Measurements from ENCODE around the gene RTL1.

RTL1 gene

DNA sequence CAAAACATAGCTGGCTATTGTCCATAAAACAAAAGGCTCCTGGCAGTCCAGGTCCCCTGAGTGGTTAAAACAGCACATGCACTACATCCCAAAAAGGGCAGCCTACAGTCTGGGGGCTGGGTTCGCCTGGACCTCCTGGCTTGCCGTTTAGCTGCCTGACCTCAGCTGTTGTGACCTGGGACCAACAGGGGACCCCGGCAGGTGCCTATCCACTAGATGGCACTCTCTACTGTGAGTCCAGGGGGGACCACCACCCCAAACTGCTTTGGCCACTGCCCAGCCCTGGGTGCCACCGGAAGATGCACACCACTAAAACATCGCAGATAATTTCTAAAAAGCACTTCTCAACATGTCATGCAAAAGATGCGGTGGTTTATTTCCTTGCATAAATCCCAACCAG, 2.9 kb upstream of the RTL1 start:
- Histone ChIP-seq H3K27me3 (ENCODE audit: control insufficient read depth in 5 of 5, insufficient read depth in 4 of 5, low read length in 5 of 5) (peaks cover 11 to 41% (median 32%) of the 10 kb centered on the region in 5 donors), H3K4me1 (ENCODE audit: control insufficient read depth in 5 of 5, insufficient read depth in 5 of 5, low read length in 5 of 5) (no peaks in the 10 kb centered on the region), H3K9me3 (ENCODE audit: control insufficient read depth in 5 of 5, low read length in 5 of 5) (peaks cover 0 to 6% (median 3%) of the 10 kb centered on the region in 5 donors), H3K36me3 (ENCODE audit: control insufficient read depth in 5 of 5, insufficient read depth in 5 of 5, low read length in 5 of 5) (peaks cover 0 to 2% (median 0%) of the 10 kb centered on the region in 5 donors), H3K27ac (ENCODE audit: low read depth, low read length) (no peak overlapping the region), H3K4me3 (ENCODE audit: low read depth in 1 of 5, low read length in 5 of 5) (no peak overlapping the region), H3K9ac (ENCODE audit: low read length in 5 of 5) (no peak overlapping the region)

DNA sequence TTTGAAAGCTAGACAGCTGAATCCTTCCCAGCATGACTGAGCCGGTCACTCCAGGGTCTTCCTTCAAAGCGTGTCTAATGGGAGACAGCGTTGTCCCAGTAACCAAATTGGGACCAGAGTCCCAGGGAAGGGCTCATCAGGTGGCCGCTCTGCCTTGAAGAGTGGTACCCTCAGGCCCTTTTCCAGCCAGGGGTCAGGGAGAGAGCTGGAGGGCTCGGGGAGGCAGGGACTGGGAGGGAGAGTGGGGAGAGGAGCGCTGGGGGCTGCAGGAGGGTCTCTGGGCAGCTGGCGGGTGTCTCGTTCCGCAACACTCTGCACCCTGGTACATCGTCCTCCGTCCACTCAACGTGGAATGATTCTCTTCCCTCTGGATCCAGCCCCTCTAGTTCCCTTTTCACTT, 1.6 kb upstream of the RTL1 start:
- H3K27me3 ChIP-seq (ENCODE audit: control insufficient read depth in 5 of 5, insufficient read depth in 4 of 5, low read length in 5 of 5) = peaks cover 18 to 50% (median 35%) of the 10 kb centered on the region in 5 donors
- H3K4me1 ChIP-seq (ENCODE audit: control insufficient read depth in 5 of 5, insufficient read depth in 5 of 5, low read length in 5 of 5) = peaks cover 0 to 10% (median 8%) of the 10 kb centered on the region in 5 donors
- H3K9me3 ChIP-seq (ENCODE audit: control insufficient read depth in 5 of 5, low read length in 5 of 5) = peaks cover 0 to 6% (median 3%) of the 10 kb centered on the region in 5 donors
- no peak overlapping the region for H3K9ac ChIP-seq (ENCODE audit: low read length in 5 of 5)
- H3K4me3 ChIP-seq (ENCODE audit: low read depth in 1 of 5, low read length in 5 of 5) = no peak overlapping the region
- H3K27ac ChIP-seq (ENCODE audit: low read depth, low read length) = no peak overlapping the region
- peaks cover 0 to 2% (median 0%) of the 10 kb centered on the region in 5 donors for H3K36me3 ChIP-seq (ENCODE audit: control insufficient read depth in 5 of 5, insufficient read depth in 5 of 5, low read length in 5 of 5)

- Histone ChIP-seq H3K36me3 (ENCODE audit: control insufficient read depth in 5 of 5, insufficient read depth in 5 of 5, low read length in 5 of 5) (peaks cover 0 to 2% (median 0%) of the 10 kb centered on the region in 5 donors), H3K4me1 (ENCODE audit: control insufficient read depth in 5 of 5, insufficient read depth in 5 of 5, low read length in 5 of 5) (peaks cover 0 to 16% (median 15%) of the 10 kb centered on the region in 5 donors), H3K27me3 (ENCODE audit: control insufficient read depth in 5 of 5, insufficient read depth in 4 of 5, low read length in 5 of 5) (peaks cover 18 to 54% (median 35%) of the 10 kb centered on the region in 5 donors), H3K27ac (ENCODE audit: low read depth, low read length) (no peak overlapping the region), H3K9me3 (ENCODE audit: control insufficient read depth in 5 of 5, low read length in 5 of 5) (peaks cover 0 to 6% (median 3%) of the 10 kb centered on the region in 5 donors), H3K9ac (ENCODE audit: low read length in 5 of 5) (no peak overlapping the region), H3K4me3 (ENCODE audit: low read depth in 1 of 5, low read length in 5 of 5) (no peak overlapping the region)
These were observed 975 bp upstream of the RTL1 start for GRCh38 chr14:100904307-100905087.

DNA sequence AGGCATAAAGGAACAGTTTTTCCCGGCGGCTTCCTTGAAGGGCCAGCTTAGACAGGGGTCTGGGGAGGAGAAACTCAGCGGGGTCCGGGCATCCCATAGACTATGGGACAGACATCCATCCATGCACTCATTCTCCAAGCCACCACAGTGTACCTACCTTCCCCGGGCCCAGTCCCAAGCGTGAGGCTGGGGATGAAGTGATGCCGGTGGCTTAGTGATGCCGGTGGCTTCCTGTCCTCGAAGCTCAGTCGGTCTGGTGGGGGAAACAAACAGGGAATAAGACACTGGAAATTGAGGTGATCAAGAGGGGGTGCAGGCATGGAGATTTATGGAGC, 421 bp downstream of the RTL1 start:
- Histone ChIP-seq H3K27ac (ENCODE audit: low read depth, low read length) (no peak overlapping the region), H3K9me3 (ENCODE audit: control insufficient read depth in 5 of 5, low read length in 5 of 5) (peaks cover 0 to 6% (median 3%) of the 10 kb centered on the region in 5 donors), H3K9ac (ENCODE audit: low read length in 5 of 5) (no peak overlapping the region), H3K36me3 (ENCODE audit: control insufficient read depth in 5 of 5, insufficient read depth in 5 of 5, low read length in 5 of 5) (peaks cover 0 to 2% (median 0%) of the 10 kb centered on the region in 5 donors), H3K4me3 (ENCODE audit: low read depth in 1 of 5, low read length in 5 of 5) (no peak overlapping the region), H3K4me1 (ENCODE audit: control insufficient read depth in 5 of 5, insufficient read depth in 5 of 5, low read length in 5 of 5) (peaks cover 5 to 29% (median 27%) of the 10 kb centered on the region in 5 donors), H3K27me3 (ENCODE audit: control insufficient read depth in 5 of 5, insufficient read depth in 4 of 5, low read length in 5 of 5) (peaks cover 18 to 64% (median 37%) of the 10 kb centered on the region in 5 donors)

- no peak overlapping the region for H3K9ac ChIP-seq (ENCODE audit: low read length in 5 of 5)
- no peak overlapping the region for H3K27ac ChIP-seq (ENCODE audit: low read depth, low read length)
- H3K9me3 ChIP-seq (ENCODE audit: control insufficient read depth in 5 of 5, low read length in 5 of 5) = peaks cover 0 to 6% (median 3%) of the 10 kb centered on the region in 5 donors
- peaks cover 0 to 2% (median 0%) of the 10 kb centered on the region in 5 donors for H3K36me3 ChIP-seq (ENCODE audit: control insufficient read depth in 5 of 5, insufficient read depth in 5 of 5, low read length in 5 of 5)
- peaks cover 5 to 29% (median 27%) of the 10 kb centered on the region in 5 donors for H3K4me1 ChIP-seq (ENCODE audit: control insufficient read depth in 5 of 5, insufficient read depth in 5 of 5, low read length in 5 of 5)
- peaks cover 18 to 66% (median 37%) of the 10 kb centered on the region in 5 donors for H3K27me3 ChIP-seq (ENCODE audit: control insufficient read depth in 5 of 5, insufficient read depth in 4 of 5, low read length in 5 of 5)
- no peak overlapping the region for H3K4me3 ChIP-seq (ENCODE audit: low read depth in 1 of 5, low read length in 5 of 5)
These were observed 1.0 kb downstream of the RTL1 start for GRCh38 chr14:100902295-100903133.

DNA sequence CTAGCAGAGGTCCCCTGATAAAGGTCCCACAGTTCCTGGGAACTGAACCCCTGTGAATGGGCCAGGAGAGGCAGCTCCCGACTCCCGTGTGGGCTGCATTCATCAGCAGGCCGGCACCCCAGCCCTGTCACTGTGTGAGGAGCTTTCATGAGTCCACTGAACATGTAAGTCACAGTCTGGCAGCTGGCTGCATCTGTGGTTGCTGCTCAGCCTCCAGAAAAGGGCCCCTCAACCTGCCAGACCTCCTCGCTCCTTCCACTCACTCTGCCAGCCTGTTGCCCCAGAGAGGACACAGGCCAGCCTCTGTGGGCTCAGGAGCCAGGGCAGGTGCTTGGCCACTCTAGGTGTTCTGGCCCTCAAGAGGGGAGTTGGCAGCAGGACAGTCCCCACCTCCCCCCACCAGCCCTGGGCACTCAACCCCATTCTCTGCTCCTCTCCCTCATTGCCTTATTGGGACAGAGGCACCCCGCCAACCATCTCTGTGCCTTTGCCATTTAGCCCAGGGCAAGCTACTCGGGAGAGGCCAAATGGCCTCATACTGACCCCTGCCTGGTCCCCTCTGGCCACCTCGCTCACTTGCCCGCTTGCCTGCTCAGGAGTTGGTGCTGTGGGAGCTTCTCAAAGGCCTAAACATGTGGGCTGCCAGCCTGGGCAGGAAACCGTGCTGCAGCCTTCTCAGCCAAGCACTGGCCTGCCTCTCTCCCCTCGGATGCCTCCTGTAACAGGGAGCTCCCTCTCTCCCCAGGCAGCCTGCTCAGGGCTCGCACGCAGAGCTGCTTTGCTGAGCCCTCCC, 1.9 kb downstream of the RTL1 start:
- Histone ChIP-seq H3K36me3 (ENCODE audit: control insufficient read depth in 5 of 5, insufficient read depth in 5 of 5, low read length in 5 of 5) (peaks cover 0 to 2% (median 0%) of the 10 kb centered on the region in 5 donors), H3K27ac (ENCODE audit: low read depth, low read length) (no peak overlapping the region), H3K9ac (ENCODE audit: low read length in 5 of 5) (no peak overlapping the region), H3K4me3 (ENCODE audit: low read depth in 1 of 5, low read length in 5 of 5) (no peak overlapping the region), H3K4me1 (ENCODE audit: control insufficient read depth in 5 of 5, insufficient read depth in 5 of 5, low read length in 5 of 5) (peaks cover 5 to 29% (median 27%) of the 10 kb centered on the region in 5 donors), H3K27me3 (ENCODE audit: control insufficient read depth in 5 of 5, insufficient read depth in 4 of 5, low read length in 5 of 5) (peaks cover 18 to 64% (median 36%) of the 10 kb centered on the region in 5 donors), H3K9me3 (ENCODE audit: control insufficient read depth in 5 of 5, low read length in 5 of 5) (peaks cover 0 to 6% (median 3%) of the 10 kb centered on the region in 5 donors)

GRCh38 chr14:100900837-100901390, 2.6 kb downstream of the RTL1 start:
- Histone ChIP-seq H3K4me1 (ENCODE audit: control insufficient read depth in 5 of 5, insufficient read depth in 5 of 5, low read length in 5 of 5) (peaks cover 5 to 29% (median 27%) of the 10 kb centered on the region in 5 donors), H3K9ac (ENCODE audit: low read length in 5 of 5) (no peak overlapping the region), H3K9me3 (ENCODE audit: control insufficient read depth in 5 of 5, low read length in 5 of 5) (peaks cover 0 to 6% (median 3%) of the 10 kb centered on the region in 5 donors), H3K4me3 (ENCODE audit: low read depth in 1 of 5, low read length in 5 of 5) (no peak overlapping the region), H3K36me3 (ENCODE audit: control insufficient read depth in 5 of 5, insufficient read depth in 5 of 5, low read length in 5 of 5) (peaks cover 0 to 2% (median 0%) of the 10 kb centered on the region in 5 donors), H3K27ac (ENCODE audit: low read depth, low read length) (no peak overlapping the region), H3K27me3 (ENCODE audit: control insufficient read depth in 5 of 5, insufficient read depth in 4 of 5, low read length in 5 of 5) (peaks cover 18 to 65% (median 36%) of the 10 kb centered on the region in 5 donors)

GRCh38 chr14:100899884-100900771, 3.4 kb downstream of the RTL1 start:
- Histone ChIP-seq H3K4me1 (ENCODE audit: control insufficient read depth in 5 of 5, insufficient read depth in 5 of 5, low read length in 5 of 5) (peaks cover 5 to 29% (median 27%) of the 10 kb centered on the region in 5 donors), H3K36me3 (ENCODE audit: control insufficient read depth in 5 of 5, insufficient read depth in 5 of 5, low read length in 5 of 5) (peaks cover 0 to 2% (median 0%) of the 10 kb centered on the region in 5 donors), H3K27ac (ENCODE audit: low read depth, low read length) (no peak overlapping the region), H3K4me3 (ENCODE audit: low read depth in 1 of 5, low read length in 5 of 5) (peak overlapping the region in 2 of 5 donors; percentile 29 to 34), H3K9ac (ENCODE audit: low read length in 5 of 5) (peak overlapping the region in 1 of 5 donors; percentile 20), H3K27me3 (ENCODE audit: control insufficient read depth in 5 of 5, insufficient read depth in 4 of 5, low read length in 5 of 5) (peaks cover 18 to 65% (median 35%) of the 10 kb centered on the region in 5 donors), H3K9me3 (ENCODE audit: control insufficient read depth in 5 of 5, low read length in 5 of 5) (peaks cover 0 to 6% (median 3%) of the 10 kb centered on the region in 5 donors)
